GM21576 (cell line): ENCODE results near the gene TALDO1.

Experiments used
- ATAC-seq: cut with Tn5 transposase; IDR thresholded peaks from one replicate; pipeline ENCODE4 v1.9.1; 2021; ENCODE audit warnings: mild to moderate bottlenecking, moderate library complexity; ENCODE audit not compliant: unreplicated experiment

Gene TALDO1

GRCh38 chr11:714436-714835 lies 32.8 kb upstream of the TALDO1 start:
- no peak for ATAC-seq

DNA sequence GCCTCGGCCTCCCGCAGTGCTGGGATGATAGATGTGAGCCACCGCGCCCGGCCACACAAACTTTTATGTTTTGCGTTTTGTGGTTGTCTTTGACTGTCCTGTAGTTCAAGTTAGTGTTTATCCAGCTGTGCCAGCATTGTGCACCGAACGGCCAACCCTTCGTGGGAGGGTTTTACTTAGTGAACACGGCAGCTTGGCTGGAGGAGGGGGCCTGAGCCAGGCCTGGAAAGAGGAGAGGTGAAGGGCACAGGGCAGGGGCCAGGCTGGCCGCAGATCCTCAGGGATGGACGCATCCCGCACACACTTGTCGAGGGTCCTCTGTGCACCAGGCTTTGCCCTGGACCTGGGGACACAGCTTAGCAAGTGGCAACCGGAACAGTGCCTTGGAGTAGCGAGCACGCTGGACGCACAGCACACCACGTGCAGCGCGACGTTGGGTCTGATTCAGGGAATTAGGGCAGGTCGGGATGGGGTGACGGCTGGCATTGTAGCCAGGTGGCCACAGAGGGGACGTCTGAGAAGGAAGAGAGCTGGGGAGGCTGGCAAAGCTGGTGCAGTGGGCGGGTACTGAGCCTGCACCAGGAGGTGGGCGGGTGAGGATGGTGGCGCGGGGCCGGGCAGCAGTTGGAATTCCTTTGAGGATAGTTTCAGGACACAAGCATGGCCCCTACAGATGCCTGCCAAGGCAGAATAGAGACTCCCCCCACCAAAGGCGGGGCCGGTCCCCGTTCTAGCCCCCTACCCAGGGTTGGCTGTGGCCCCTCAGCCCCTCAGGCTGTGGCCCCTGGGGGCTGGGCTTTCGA lies 27.8 kb upstream of the TALDO1 start:
- no peak for ATAC-seq

DNA sequence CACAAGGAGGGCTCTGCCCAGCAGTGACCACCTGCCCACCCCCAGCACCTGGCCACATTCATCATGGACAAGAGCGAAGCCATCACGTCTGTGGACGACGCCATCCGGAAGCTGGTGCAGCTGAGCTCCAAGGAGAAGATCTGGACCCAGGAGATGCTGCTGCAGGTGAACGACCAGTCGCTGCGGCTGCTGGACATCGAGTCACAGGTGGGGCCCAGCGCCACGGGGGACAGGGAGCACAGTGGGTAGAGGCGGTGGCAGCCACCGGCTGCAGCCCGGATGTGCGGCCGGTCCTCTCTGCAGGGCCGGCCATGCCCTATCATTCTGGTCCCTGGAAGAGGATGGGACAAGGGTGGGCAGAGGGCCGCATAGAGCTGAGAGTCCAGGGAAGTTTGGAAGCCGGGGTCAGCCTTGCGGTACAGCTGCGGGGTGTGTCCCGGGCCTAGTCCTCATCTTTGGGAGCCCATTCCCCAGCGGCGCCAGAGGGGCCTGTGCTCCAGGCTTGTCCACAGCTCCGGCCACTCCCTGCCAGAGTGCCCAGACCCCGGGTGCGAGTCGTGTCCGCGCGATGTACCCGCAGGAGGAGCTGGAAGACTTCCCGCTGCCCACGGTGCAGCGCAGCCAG lies 27.1 kb upstream of the TALDO1 start:
- ATAC-seq = no peak

- no peak for ATAC-seq
Observed at GRCh38 chr11:720642-721246, 26.5 kb upstream of the TALDO1 start.

DNA sequence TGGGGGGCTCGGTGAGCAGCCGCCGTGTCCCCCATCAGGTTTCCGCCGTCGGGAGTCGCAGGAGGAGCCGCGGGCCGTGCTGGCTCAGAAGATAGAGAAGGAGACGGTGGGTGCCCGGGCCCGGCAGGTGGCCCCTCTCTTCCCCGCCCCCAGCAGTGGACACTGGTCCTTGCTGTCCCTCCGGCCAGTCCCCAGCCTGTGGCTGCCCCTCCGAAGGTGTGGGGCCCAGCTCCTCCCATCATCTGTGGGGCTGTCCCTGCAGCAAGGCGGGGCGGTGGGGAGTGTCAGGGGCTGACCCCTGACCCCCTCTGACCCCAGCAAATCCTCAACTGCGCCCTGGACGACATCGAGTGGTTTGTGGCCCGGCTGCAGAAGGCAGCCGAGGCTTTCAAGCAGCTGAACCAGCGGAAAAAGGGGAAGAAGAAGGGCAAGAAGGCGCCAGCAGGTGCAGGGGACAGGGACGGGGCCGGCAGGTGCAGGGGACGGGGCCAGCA lies 26.0 kb upstream of the TALDO1 start:
- ATAC-seq = no peak

DNA sequence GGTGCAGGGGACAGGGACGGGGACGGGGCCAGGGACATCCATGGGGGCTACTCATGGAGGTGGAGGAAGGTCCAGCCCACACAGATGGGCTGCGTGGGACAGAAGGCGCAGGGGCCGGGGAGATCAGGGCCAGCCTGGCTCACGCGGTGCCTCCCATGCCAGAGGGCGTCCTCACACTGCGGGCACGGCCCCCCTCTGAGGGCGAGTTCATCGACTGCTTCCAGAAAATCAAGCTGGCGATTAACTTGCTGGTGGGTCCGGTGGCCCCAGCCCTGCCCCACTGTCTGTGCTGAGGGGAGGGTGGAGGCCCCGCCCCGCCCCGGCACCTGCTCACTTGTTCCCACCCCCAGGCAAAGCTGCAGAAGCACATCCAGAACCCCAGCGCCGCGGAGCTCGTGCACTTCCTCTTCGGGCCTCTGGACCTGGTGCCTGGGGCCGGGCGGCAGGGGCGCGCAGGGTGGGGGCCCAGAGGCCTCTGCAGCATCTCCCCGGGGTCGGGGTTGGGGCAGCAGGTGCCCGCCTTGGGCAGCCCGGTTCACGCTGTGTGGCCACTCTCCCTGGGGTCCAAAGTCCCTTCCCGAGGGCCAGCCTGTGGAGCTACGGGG lies 25.4 kb upstream of the TALDO1 start:
- no peak for ATAC-seq

- ATAC-seq = no peak
Observed at GRCh38 chr11:722346-722811, 24.9 kb upstream of the TALDO1 start.

DNA sequence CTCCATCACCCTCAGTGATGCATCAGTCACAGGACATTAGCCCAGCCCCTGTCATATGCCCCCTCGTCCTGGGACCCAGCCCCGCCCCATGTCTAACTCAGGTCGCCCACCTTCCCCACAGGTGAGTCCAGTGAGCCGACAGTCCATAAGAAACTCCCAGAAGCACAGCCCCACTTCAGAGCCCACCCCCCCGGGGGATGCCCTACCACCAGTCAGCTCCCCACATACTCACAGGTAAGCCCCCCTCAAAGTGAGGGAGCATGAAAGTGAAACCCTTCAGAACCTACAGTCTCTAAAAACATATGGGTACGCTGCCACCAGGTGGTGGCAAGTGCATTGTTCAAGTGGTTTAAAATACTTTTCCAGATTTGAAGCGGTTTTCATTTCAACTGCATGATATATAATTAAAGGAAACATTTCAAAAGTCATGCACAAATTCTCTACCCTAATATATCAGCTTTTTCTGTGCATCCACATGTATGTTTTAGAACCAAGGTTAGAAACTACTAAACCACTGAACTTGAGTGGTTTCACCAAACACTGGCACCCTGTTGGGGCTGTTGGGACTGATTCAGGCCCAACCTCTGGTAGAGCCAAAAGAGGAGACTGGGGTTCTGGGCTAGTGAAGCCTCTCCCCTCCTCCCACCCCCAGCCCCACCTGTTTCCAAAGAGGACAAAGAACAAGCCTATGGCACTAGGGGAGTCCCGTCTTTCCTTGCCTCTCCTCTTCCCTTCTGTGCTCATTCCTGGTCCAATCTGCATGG lies 24.0 kb upstream of the TALDO1 start:
- ATAC-seq = no peak

DNA sequence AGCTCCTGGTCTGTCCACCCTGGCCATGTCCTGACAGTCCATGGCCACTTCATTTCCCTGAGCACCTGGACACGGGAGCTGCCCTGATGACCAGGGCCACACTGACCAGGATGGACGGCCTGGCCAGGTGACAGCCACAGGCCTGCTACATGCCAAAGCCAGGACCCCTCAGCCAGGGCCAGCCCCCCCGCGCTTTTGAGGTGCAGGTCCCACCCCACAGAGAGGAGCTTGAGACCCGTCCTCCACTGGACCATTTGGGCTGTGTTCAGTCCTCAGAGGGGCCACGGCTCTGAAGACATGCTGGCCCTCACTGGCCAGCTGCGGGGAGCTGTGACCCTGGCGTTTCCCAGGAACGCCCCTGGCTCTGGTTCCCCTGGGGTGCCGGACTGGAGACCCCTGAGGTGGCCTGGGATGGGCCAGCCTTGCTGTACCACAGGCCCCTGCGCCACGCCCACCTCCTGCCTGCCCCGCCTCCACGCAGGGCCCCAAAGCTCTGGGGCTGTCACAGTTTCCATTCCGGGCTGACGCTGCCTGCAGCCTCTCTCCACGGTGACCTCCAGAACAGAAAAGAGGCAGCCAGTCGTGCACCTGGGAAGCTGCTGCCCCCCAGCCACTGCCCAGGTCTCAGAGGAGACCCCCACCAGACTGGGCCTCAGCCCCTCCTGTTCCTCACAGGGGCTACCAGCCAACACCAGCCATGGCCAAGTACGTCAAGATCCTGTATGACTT lies 23.1 kb upstream of the TALDO1 start:
- ATAC-seq = no peak

DNA sequence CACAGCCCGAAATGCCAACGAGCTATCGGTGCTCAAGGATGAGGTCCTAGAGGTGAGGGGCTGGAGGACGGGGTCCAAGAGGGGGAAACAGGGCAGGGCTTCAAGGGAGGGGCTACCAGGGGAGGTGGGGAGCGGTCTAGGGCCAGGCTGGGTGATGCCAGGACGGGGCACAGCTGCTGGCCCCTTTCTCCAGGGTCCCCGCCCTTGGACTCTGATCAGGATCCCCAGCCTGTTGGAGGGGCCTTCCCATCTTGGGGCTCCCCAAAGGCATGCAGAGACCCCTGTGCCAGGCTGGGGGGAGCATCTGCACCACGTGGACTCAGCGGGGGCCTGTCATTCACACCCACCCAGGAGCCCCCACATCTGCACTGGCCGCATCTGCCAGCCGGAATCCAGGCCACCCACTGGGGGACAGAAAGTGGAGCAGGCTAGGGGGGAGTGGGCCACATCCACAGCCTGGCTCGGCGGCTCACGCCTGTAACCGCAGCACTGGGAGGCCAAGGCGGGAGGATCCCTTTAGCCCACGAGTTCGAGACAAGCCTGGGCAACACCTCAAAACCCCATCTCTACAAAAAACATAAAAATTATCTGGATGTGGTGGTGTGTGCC lies 22.4 kb upstream of the TALDO1 start:
- ATAC-seq = no peak

- ATAC-seq = no peak
Observed at GRCh38 chr11:725624-726202, 21.6 kb upstream of the TALDO1 start.

DNA sequence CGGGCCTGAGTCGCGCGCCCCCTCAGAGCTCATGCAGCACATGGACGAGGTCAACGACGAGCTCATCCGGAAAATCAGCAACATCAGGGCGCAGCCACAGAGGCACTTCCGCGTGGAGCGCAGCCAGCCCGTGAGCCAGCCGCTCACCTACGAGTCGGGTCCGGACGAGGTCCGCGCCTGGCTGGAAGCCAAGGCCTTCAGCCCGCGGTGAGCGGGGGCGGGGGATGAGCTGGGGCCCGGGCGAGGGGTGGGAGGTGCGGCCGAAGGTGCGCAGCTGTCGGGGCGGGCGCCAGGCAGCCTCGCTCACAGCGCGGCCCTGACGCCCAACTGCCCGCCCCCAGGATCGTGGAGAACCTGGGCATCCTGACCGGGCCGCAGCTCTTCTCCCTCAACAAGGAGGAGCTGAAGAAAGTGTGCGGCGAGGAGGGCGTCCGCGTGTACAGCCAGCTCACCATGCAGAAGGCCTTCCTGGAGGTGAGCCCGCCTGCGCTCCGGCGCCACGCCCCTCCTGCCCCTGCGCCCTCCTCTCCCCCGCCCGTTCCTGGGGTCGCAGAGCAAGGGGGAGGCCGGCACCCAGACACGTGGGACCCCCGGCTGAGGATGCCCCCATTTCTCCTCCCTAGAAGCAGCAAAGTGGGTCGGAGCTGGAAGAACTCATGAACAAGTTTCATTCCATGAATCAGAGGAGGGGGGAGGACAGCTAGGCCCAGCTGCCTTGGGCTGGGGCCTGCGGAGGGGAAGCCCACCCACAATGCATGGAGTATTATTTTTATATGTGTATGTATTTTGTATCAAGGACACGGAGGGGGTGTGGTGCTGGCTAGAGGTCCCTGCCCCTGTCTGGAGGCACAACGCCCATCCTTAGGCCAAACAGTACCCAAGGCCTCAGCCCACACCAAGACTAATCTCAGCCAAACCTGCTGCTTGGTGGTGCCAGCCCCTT lies 20.7 kb upstream of the TALDO1 start:
- no peak for ATAC-seq

GRCh38 chr11:727281-727701 lies 20.0 kb upstream of the TALDO1 start:
- ATAC-seq = no peak

GRCh38 chr11:727859-728748 lies 19.2 kb upstream of the TALDO1 start:
- peak; percentile 54 for ATAC-seq

- no peak for ATAC-seq
Observed at GRCh38 chr11:728901-729491, 18.3 kb upstream of the TALDO1 start.

DNA sequence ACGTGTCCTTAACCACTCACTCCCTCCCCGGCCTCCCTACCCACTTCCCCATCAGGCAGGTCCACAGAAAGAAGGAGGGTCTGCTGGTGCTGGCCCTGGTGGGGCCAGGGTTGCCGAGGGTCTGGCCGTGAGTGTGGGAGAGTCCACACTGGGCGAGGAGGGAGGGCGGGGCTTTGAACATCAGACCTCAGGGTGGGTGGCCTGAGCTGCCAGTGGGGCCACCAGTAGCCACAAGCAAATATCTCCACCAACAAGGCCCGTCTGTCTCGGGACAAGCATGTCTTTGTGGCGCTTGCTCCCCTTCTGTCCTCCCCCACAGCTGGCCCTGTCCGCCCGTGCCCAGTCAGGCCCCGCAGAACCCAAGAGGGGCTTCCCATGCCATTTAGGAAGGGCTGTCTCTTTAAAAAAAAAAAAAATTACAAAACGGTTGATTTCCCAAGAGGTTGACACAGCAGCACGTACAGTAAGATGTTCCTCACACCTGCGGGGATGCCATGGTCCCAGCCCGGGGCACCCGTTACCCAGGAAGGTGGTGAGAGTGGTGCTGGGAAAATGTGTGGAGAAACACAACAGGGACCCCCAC lies 17.7 kb upstream of the TALDO1 start:
- ATAC-seq = no peak
